Endothelial cell of umbilical vein (primary cell): ENCODE data around the gene HRH2. TPM values are rescaled to one million over a fixed set of nuclear protein-coding genes. Genes with fewer than 3 reads are reported as not detected.

Experiments used
- BruUV-seq: library from RNA; stranded (reverse); fragments of 400-500 nt; replicated peaks from 2 replicates; lab custom pipeline; 2021; lab: Mats Ljungman, UMichigan
- CTCF ChIA-PET: fragments of 300-600, 350-600 bp; sonication (Branson Sonifier 250); formaldehyde crosslinking; loops from one replicate; lab custom pipeline; 2021; ENCODE audit warnings: antibody characterized with exemption, inconsistent platforms; lab: Charles Lee
- POLR2A ChIA-PET: fragments of 300-600, 350-600 bp; sonication (Branson Sonifier 250); formaldehyde crosslinking; loops from one replicate; lab custom pipeline; 2021; ENCODE audit warnings: antibody characterized with exemption, inconsistent platforms; lab: Charles Lee
- DNase-seq: peaks from one replicate; pipeline ENCODE4 v3.0.0-alpha.2; 2011; ENCODE audit warnings: low read depth, low spot score
- FAIRE-seq: peaks from 2 replicates; lab custom pipeline; 2011; peaks lifted over from hg19 to GRCh38; lab: Jason Lieb, UNC
- H2AFZ ChIP-seq: 2 replicates; pipeline ENCODE4 v1.6.0; 2012; ENCODE audit warnings: low read depth, low read length, control low read depth, inconsistent platforms
- H3K27ac ChIP-seq: 2 replicates; pipeline ENCODE4 v1.5.1; 2011; ENCODE audit warnings: low read depth, mild to moderate bottlenecking, control low read depth, low read length, moderate library complexity; ENCODE audit not compliant: insufficient read depth
- H3K27me3 ChIP-seq, 2 experiments: 2 replicates each; pipeline versions ENCODE4 v1.6.0 to v1.6.1; 2011; ENCODE audit warnings: low read length in 2 of 2, mixed read lengths in 1 of 2; ENCODE audit not compliant: control insufficient read depth in 2 of 2, insufficient read depth in 2 of 2
- H3K36me3 ChIP-seq, 2 experiments: 2 replicates in 1 of 2; 3 replicates in 1 of 2; pipeline ENCODE4 v1.5.1; 2011; ENCODE audit warnings: low read length in 2 of 2, mild to moderate bottlenecking in 1 of 2, moderate library complexity in 1 of 2; ENCODE audit not compliant: control insufficient read depth in 2 of 2, insufficient read depth in 2 of 2; ENCODE audit errors: extremely low read depth in 1 of 2
- H3K4me1 ChIP-seq: 3 replicates; pipeline ENCODE4 v1.5.1; 2011; ENCODE audit warnings: mild to moderate bottlenecking, low read length; ENCODE audit not compliant: control insufficient read depth, insufficient read depth; ENCODE audit errors: extremely low read depth
- H3K4me2 ChIP-seq: 2 replicates; pipeline ENCODE4 v1.6.1; 2011; ENCODE audit warnings: low read length, control low read depth, mixed read lengths; ENCODE audit not compliant: insufficient read depth
- H3K4me3 ChIP-seq, 3 experiments: fragments of 200-600 bp in 1 of 3; sonication (generic), shearing (Covaris generic) in 1 of 3; replicated peaks in 1 of 3; 2 replicates each; pipeline ENCODE4 v1.5.1; 2011 to 2016; ENCODE audit warnings: control low read depth in 3 of 3, low read length in 3 of 3, mild to moderate bottlenecking in 2 of 3, inconsistent platforms in 1 of 3, low read depth in 1 of 3, moderate library complexity in 1 of 3; ENCODE audit not compliant: insufficient read depth in 1 of 3
- H3K79me2 ChIP-seq: 2 replicates; pipeline ENCODE4 v1.6.0; 2012; ENCODE audit warnings: low read length, inconsistent platforms; ENCODE audit not compliant: control insufficient read depth, insufficient read depth
- H3K9ac ChIP-seq: replicated peaks from 2 replicates; pipeline ENCODE3; 2011; ENCODE audit warnings: low read length, control low read depth; ENCODE audit not compliant: insufficient read depth; ENCODE audit errors: extremely low read depth
- H3K9me1 ChIP-seq: replicated peaks from 3 replicates; pipeline ENCODE4 v1.6.0; 2011; ENCODE audit warnings: mild to moderate bottlenecking, low read length; ENCODE audit not compliant: control insufficient read depth, insufficient read depth; ENCODE audit errors: extremely low read depth
- H3K9me3 ChIP-seq: replicated peaks from 2 replicates; pipeline ENCODE4 v1.5.1; 2012; ENCODE audit warnings: low read length, inconsistent platforms; ENCODE audit not compliant: control insufficient read depth, insufficient read depth
- H4K20me1 ChIP-seq: replicated peaks from 2 replicates; pipeline ENCODE3; 2011; ENCODE audit warnings: mild to moderate bottlenecking, low read length; ENCODE audit not compliant: control insufficient read depth, insufficient read depth; ENCODE audit errors: extremely low read depth
- EZH2 ChIP-seq: IDR thresholded peaks from 2 replicates; pipeline ENCODE4 v1.6.1; 2012; ENCODE audit warnings: borderline replicate concordance, low read depth, mild to moderate bottlenecking, moderate library complexity, low read length, inconsistent platforms; ENCODE audit not compliant: severe bottlenecking
- FOS ChIP-seq: IDR thresholded peaks from 2 replicates; pipeline ENCODE4 v1.6.1; 2011; ENCODE audit warnings: mild to moderate bottlenecking, low read length, moderate library complexity, borderline replicate concordance; ENCODE audit not compliant: insufficient read depth
- GATA2 ChIP-seq: IDR thresholded peaks from 2 replicates; pipeline ENCODE4 v1.7.0; 2011; ENCODE audit warnings: low read depth, mild to moderate bottlenecking, moderate library complexity, mixed read lengths, low read length; ENCODE audit not compliant: insufficient read length, insufficient read depth
- JUN ChIP-seq: IDR thresholded peaks from 2 replicates; pipeline ENCODE4 v1.6.1; 2011; ENCODE audit warnings: borderline replicate concordance, low read depth; ENCODE audit not compliant: insufficient read length, insufficient read depth
- MYC ChIP-seq: IDR thresholded peaks from one replicate; pipeline ENCODE4 v1.6.1; 2011; ENCODE audit warnings: mild to moderate bottlenecking, low read depth, low read length
- POLR2A ChIP-seq: IDR thresholded peaks from 2 replicates; pipeline ENCODE4 v1.6.1; 2012; ENCODE audit warnings: low read depth, mild to moderate bottlenecking, control low read depth, low read length
- POLR2AphosphoS5 ChIP-seq: IDR thresholded peaks from 2 replicates; pipeline ENCODE4 v1.6.1; 2012; ENCODE audit warnings: low read depth, mild to moderate bottlenecking, control low read depth, low read length, moderate library complexity; ENCODE audit not compliant: insufficient read depth
- dilution Hi-C: fragments of 300-500 bp; cut with MboI; formaldehyde crosslinking; loops from one replicate; pipeline ENCODE4 v1.15.0; 2019; ENCODE audit warnings: low sequenced_read_pairs; ENCODE audit not compliant: extremely low pct_ligation_motif_present
- intact Hi-C: fragments of 100-400 bp; cut with micrococcal nuclease; formaldehyde crosslinking; loops from one replicate; pipeline ENCODE4 v1.10.0; 2022
- polyA plus RNA-seq, 4 experiments: library from polyadenylated mRNA; depleted of rRNA in 3 of 4; stranded (reverse) in 3 of 4; unstranded in 1 of 4; fragments of >200 nt; gene quantifications; 2 replicates each; pipeline versions ENCODE4 v1.2.1 to v1.2.3, GENCODE V29; 2011 to 2012; ENCODE audit warnings: missing spikeins in 1 of 4
- total RNA-seq: library from RNA; stranded (reverse); gene quantifications from 2 replicates; pipeline ENCODE4 v1.2.3, GENCODE V29; 2021
- TF ChIP-seq, protein P1 (sequence below): IDR thresholded peaks from 2 replicates; pipeline ENCODE4 v1.6.1; 2011; ENCODE audit not compliant: insufficient read depth, insufficient read length
- TF ChIP-seq, protein P2 (sequence below), 2 donors: IDR thresholded peaks; 1 replicate in 1 of 2; 2 replicates in 1 of 2; pipeline ENCODE4 v1.5.1; 2011; ENCODE audit warnings: low read length in 2 of 2, mild to moderate bottlenecking in 2 of 2, moderate library complexity in 2 of 2, control low read depth in 1 of 2, inconsistent platforms in 1 of 2, low read depth in 1 of 2; ENCODE audit not compliant: insufficient read depth in 1 of 2; ENCODE audit errors: extremely low read depth in 1 of 2

HRH2 gene
- total and polyA plus RNA-seq, 2 donors (not counting 3 experiments of a cell fraction or from before 2014, with no cell fraction given) = not detected

DNA sequence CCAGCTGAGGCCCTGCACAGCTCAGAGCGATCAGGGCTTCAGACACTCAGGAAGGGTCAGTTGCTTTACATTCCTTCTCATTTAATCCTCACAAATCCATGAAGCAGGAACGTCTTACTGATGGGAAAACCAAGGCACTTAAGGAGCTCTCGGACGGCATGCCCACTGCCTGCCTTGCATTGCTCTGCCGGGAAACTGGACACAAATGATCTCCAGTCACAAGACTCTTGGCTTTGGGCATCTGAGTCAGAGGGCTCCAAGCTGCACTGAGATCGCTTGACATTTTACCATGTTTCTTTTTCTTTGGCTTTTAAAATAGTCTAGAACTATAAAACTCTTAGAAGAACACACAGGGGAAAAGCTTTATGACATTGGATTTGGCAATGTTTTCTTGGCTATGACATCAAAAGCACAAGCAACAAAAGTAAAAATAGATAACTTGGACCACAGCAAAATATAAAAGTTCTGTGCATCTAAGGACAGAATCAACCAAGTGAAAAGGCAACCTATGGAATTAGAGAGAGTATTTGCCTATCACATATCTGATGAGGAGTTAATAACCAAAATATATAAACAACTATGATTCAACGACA, 43.6 kb upstream of the HRH2 start:
- intact Hi-C loops = no loop called here
- BruUV-seq = no TSS peak
- no peak overlapping the region for H3K4me2 ChIP-seq
- H3K36me3 ChIP-seq = no peaks in the 10 kb centered on the region
- no peaks in the 10 kb centered on the region for H3K9me1 ChIP-seq
- dilution Hi-C loops = no loop called here
- TF ChIP-seq FOS (no peak), POLR2AphosphoS5 (no peak), MYC (no peak), GATA2 (no peak), POLR2A (no peak), JUN (no peak), EZH2 (no peak)
- TF ChIP-seq, protein P1, sequence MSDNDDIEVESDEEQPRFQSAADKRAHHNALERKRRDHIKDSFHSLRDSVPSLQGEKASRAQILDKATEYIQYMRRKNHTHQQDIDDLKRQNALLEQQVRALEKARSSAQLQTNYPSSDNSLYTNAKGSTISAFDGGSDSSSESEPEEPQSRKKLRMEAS = no peak
- TF ChIP-seq, protein P2, sequence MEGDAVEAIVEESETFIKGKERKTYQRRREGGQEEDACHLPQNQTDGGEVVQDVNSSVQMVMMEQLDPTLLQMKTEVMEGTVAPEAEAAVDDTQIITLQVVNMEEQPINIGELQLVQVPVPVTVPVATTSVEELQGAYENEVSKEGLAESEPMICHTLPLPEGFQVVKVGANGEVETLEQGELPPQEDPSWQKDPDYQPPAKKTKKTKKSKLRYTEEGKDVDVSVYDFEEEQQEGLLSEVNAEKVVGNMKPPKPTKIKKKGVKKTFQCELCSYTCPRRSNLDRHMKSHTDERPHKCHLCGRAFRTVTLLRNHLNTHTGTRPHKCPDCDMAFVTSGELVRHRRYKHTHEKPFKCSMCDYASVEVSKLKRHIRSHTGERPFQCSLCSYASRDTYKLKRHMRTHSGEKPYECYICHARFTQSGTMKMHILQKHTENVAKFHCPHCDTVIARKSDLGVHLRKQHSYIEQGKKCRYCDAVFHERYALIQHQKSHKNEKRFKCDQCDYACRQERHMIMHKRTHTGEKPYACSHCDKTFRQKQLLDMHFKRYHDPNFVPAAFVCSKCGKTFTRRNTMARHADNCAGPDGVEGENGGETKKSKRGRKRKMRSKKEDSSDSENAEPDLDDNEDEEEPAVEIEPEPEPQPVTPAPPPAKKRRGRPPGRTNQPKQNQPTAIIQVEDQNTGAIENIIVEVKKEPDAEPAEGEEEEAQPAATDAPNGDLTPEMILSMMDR (IDR thresholded peaks at IDR 0.05; ENCODE audit: extremely low read depth in 1 of 2, insufficient read depth in 1 of 2, low read depth in 1 of 2, low read length in 2 of 2) = no peak
- DNase-seq (no peak), FAIRE-seq (no peak)
- no peak overlapping the region for H3K27ac ChIP-seq
- ChIA-PET CTCF (no interaction called here), POLR2A (no interaction called here)
- no peak overlapping the region for H3K4me3 ChIP-seq
- no peak overlapping the region for H3K9ac ChIP-seq
- H3K9me3 ChIP-seq = peaks cover 6% of the 10 kb centered on the region
- H2AFZ ChIP-seq = no peak overlapping the region
- no peaks in the 10 kb centered on the region for H3K4me1 ChIP-seq
- no peaks in the 10 kb centered on the region for H3K79me2 ChIP-seq
- no peaks in the 10 kb centered on the region for H4K20me1 ChIP-seq
- no peaks in the 10 kb centered on the region for H3K27me3 ChIP-seq
